K562 (cell line): ENCODE results near the gene GABPB1. TPM values are rescaled to one million over a fixed set of nuclear protein-coding genes. Genes with fewer than 3 reads are reported as not detected.

Experiments
- ATAC-seq: fragments of 200-7000 bp; cut with Tn5 transposase; 3 replicates; pipeline ENCODE4 v1.9.1; 2020; ENCODE audit warnings: moderate library complexity
- BruUV-seq: library from RNA; stranded (reverse); fragments of 400-500 nt; replicated peaks from 2 replicates; lab custom pipeline; 2021; lab: Mats Ljungman, UMichigan
- CTCF ChIA-PET: fragments of 300-600 bp; formaldehyde crosslinking; extraction: SDS; loops from one replicate; lab custom pipeline; 2021; ENCODE audit warnings: low intra/inter-chr PET ratio; lab: Yijun Ruan, JAX
- POLR2A ChIA-PET: fragments of 300-600, 350-650 bp; sonication (Branson Sonifier 250); formaldehyde crosslinking; extraction: SDS; loops from one replicate; lab custom pipeline; 2021; ENCODE audit warnings: antibody characterized with exemption, inconsistent platforms; lab: Yijun Ruan, JAX
- DNase-seq, 4 experiments: peaks; one replicate each; pipeline versions ENCODE4 v3.0.0 to v3.0.0-alpha.2; 2011 to 2018; ENCODE audit warnings: low spot score in 3 of 4, mixed read lengths in 3 of 4; ENCODE audit errors: extremely low read depth in 1 of 4
- FAIRE-seq: peaks from 2 replicates; lab custom pipeline; 2011; peaks lifted over from hg19 to GRCh38; lab: Jason Lieb, UNC
- H2AFZ ChIP-seq: 2 replicates; pipeline ENCODE4 v1.6.0; 2011; ENCODE audit warnings: low read depth, low read length, control low read depth, inconsistent platforms
- H3K27ac ChIP-seq: fragments of 200-600 bp; 3 replicates; pipeline ENCODE4 v1.8.0; 2011; ENCODE audit warnings: low read depth, mild to moderate bottlenecking, control low read depth, inconsistent platforms, low read length, moderate library complexity, mixed read lengths; ENCODE audit errors: extremely low read depth
- H3K27me3 ChIP-seq, 2 experiments: fragments of 300-600 bp in 1 of 2; 2 replicates in 1 of 2; 3 replicates in 1 of 2; pipeline versions ENCODE4 v1.6.0 to v1.8.0; 2011; ENCODE audit warnings: inconsistent platforms in 2 of 2, low read length in 2 of 2, mild to moderate bottlenecking in 1 of 2, mixed read lengths in 1 of 2, moderate library complexity in 1 of 2; ENCODE audit not compliant: control insufficient read depth in 2 of 2, insufficient read depth in 2 of 2
- H3K36me3 ChIP-seq: fragments of 300-600 bp; 3 replicates; pipeline ENCODE4 v1.8.0; 2011; ENCODE audit warnings: mild to moderate bottlenecking, low read length, inconsistent platforms; ENCODE audit not compliant: control insufficient read depth, insufficient read depth
- H3K4me1 ChIP-seq, 2 experiments: fragments of 200-600 bp in 1 of 2; replicated peaks in 1 of 2; 2 replicates in 1 of 2; 3 replicates in 1 of 2; pipeline versions ENCODE4 v1.5.1 to v1.8.0; 2011; ENCODE audit warnings: inconsistent platforms in 2 of 2, low read length in 2 of 2, mild to moderate bottlenecking in 1 of 2, mixed read lengths in 1 of 2, moderate library complexity in 1 of 2; ENCODE audit not compliant: control insufficient read depth in 2 of 2, insufficient read depth in 2 of 2
- H3K4me2 ChIP-seq: 2 replicates; pipeline ENCODE4 v1.6.1; 2011; ENCODE audit warnings: low read length, control low read depth, inconsistent platforms, mixed read lengths; ENCODE audit not compliant: insufficient read depth
- H3K4me3 ChIP-seq: fragments of 200-600 bp; sonication (generic), shearing (Covaris generic); 2 replicates; pipeline ENCODE4 v1.5.1; 2016; ENCODE audit warnings: control low read depth, inconsistent platforms
- H3K79me2 ChIP-seq: fragments of 200-600 bp; 3 replicates; pipeline ENCODE4 v1.8.0; 2011; ENCODE audit warnings: low read length, inconsistent platforms; ENCODE audit not compliant: control insufficient read depth, insufficient read depth
- H3K9ac ChIP-seq, 2 experiments: 2 replicates each; pipeline versions ENCODE4 v1.6.0 to v1.6.1; 2011; ENCODE audit warnings: low read depth in 2 of 2, low read length in 2 of 2, control low read depth in 1 of 2, inconsistent platforms in 1 of 2, mild to moderate bottlenecking in 1 of 2, mixed read lengths in 1 of 2; ENCODE audit not compliant: insufficient read depth in 1 of 2
- H3K9me1 ChIP-seq: one replicate; pipeline ENCODE4 v1.6.0; 2011; ENCODE audit warnings: inconsistent platforms, mild to moderate bottlenecking, low read length, moderate library complexity; ENCODE audit not compliant: control insufficient read depth, insufficient read depth
- H3K9me3 ChIP-seq: replicated peaks from 2 replicates; pipeline ENCODE4 v1.5.1; 2011; ENCODE audit warnings: low read depth, low read length, inconsistent platforms; ENCODE audit not compliant: control insufficient read depth, insufficient read depth
- H4K20me1 ChIP-seq: replicated peaks from 2 replicates; pipeline ENCODE4 v1.6.1; 2011; ENCODE audit warnings: low read length, inconsistent platforms, mixed read lengths; ENCODE audit not compliant: control insufficient read depth, insufficient read depth
- BDP1 ChIP-seq: IDR thresholded peaks from 3 replicates; pipeline ENCODE4 v1.6.1; 2011; ENCODE audit not compliant: insufficient read length, insufficient read depth
- FOXO4 ChIP-seq: fragments of 450-650 bp; formaldehyde crosslinking; IDR thresholded peaks from 2 replicates; pipeline ENCODE4 v1.4.0; 2020; ENCODE audit warnings: mild to moderate bottlenecking, moderate library complexity
- HNRNPLL ChIP-seq: fragments of 200-400 bp; formaldehyde crosslinking; IDR thresholded peaks from 2 replicates; pipeline ENCODE4 v1.6.1; 2017; ENCODE audit warnings: low read length, low read depth, mild to moderate bottlenecking; ENCODE audit not compliant: poor library complexity, severe bottlenecking
- NFYB ChIP-seq: IDR thresholded peaks from 2 replicates; pipeline ENCODE4 v1.6.1; 2011; ENCODE audit warnings: mild to moderate bottlenecking, moderate library complexity; ENCODE audit not compliant: insufficient read length; ENCODE audit errors: extremely low read depth
- TAF9B ChIP-seq: fragments of 450-650 bp; IDR thresholded peaks from 2 replicates; pipeline ENCODE4 v1.6.1; 2018; ENCODE audit warnings: mild to moderate bottlenecking; ENCODE audit not compliant: partially characterized antibody
- TBP ChIP-seq: optimal IDR thresholded peaks from 2 replicates; pipeline ENCODE3; 2011; ENCODE audit warnings: low read depth, low read length, improper control_type of control experiment
- TRIM24 ChIP-seq, 2 experiments: fragments of 450-650 bp; IDR thresholded peaks; 2 replicates each; pipeline ENCODE4 v1.6.1; 2016
- ZNF280B ChIP-seq: fragments of 250-450 bp; sonication (Bioruptor Pico); IDR thresholded peaks from 2 replicates; pipeline ENCODE4 v1.5.1; 2021; ENCODE audit warnings: mild to moderate bottlenecking
- WGBS: fragments of 100-300 bp; shearing (Covaris generic); methylation state at CpG from one replicate; pipeline ENCODE4 v1.1.6; 2016; ENCODE audit warnings: low coverage, mixed read lengths; ENCODE audit not compliant: insufficient coverage; ENCODE audit errors: missing lambda C conversion rate; 5-methylcytosine and 5-hydroxymethylcytosine counted together
- in situ Hi-C: fragments of 300-500 bp; cut with MboI; formaldehyde crosslinking; loops from 4 replicates; pipeline ENCODE4 v1.15.0; 2018; ENCODE audit warnings: inconsistent platforms, mixed read lengths
- intact Hi-C: fragments of 100-400 bp; cut with micrococcal nuclease; formaldehyde crosslinking; loops from 2 replicates; pipeline ENCODE4 v1.14.2; 2022
- polyA plus RNA-seq, 8 experiments: library from polyadenylated mRNA; depleted of rRNA in 4 of 8; stranded (reverse) in 5 of 8; unstranded in 3 of 8; fragments of >200 nt; fragmentation: Nextera tagmentation in 2 of 8; fragmentation: Illumina TruSeq in 1 of 8; extraction: Ambion mirVana in 2 of 8; extraction: Trizol in 1 of 8; gene quantifications; 2 replicates each; pipeline versions ENCODE4 v1.2.1 to v1.2.3, GENCODE V29; 2011 to 2014; ENCODE audit warnings: inconsistent platforms in 1 of 8, missing spikeins in 1 of 8
- total RNA-seq, 7 experiments: library from RNA; depleted of rRNA in 6 of 7; stranded (reverse); fragments of >200 nt in 6 of 7; fragmentation: Illumina TruSeq in 2 of 7; extraction: Trizol in 2 of 7; gene quantifications; 2 replicates each; pipeline versions ENCODE4 v1.2.1 to v1.2.3, GENCODE V29; 2011 to 2021; ENCODE audit warnings: low replicate concordance in 1 of 7

The GABPB1 gene
- total and polyA plus RNA-seq, 9 of the 15 experiments (the other 6 are each of a cell fraction or from before 2014, with no cell fraction given): 11.8 to 42.3 (median 33.2) TPM

- H3K9me3 ChIP-seq: no peaks in the 10 kb centered on the region
- CTCF ChIA-PET: no interaction called here
- peaks cover 0 to 8% of the 10 kb centered on the region in 2 experiments; a peak in 2 of 5 replicates for H3K4me1 ChIP-seq
- in situ Hi-C loops: no loop called here
- no peak overlapping the region for H3K4me3 ChIP-seq
- 88% methylated on average over 4 of the region's 4 CpGs for WGBS
- TF ChIP-seq NFYB (no peak), TRIM24 (IDR thresholded peaks at IDR 0.05) (no peak), BDP1 (no peak), ZNF280B (CRISPR knock-in tag) (no peak), FOXO4 (CRISPR knock-in tag) (no peak), HNRNPLL (no peak), TAF9B (no peak), TBP (no peak)
- TF ChIP-seq, all 486 proteins: peak for 0
- intact Hi-C loops: no loop called here
- Histone ChIP-seq H3K27ac (no peak overlapping the region), H3K27me3 (no peaks in the 10 kb centered on the region), H3K9me1 (no peaks in the 10 kb centered on the region), H3K4me2 (no peak overlapping the region), H3K79me2 (peaks cover 10% of the 10 kb centered on the region; the same call in 2 of the 3 replicates), H2AFZ (no peak overlapping the region), H3K9ac (no peak overlapping the region), H4K20me1 (no peaks in the 10 kb centered on the region), H3K36me3 (no peaks in the 10 kb centered on the region)
- DNase-seq (no peak), FAIRE-seq (no peak), ATAC-seq (no peak)
- no TSS peak for BruUV-seq
- POLR2A ChIA-PET: interaction anchor here (0.7 to 1.5 kb wide), 2 partner anchors 14 to 173 kb away, joined by 3 to 4 read pairs; no protein-coding TSS in a partner anchor
These were observed 19.7 kb downstream of the GABPB1 start for GRCh38 chr15:50335251-50335650.
